Heart left ventricle (tissue), 16 donors: Measurements from ENCODE around the gene SETBP1. TPM values are rescaled to one million over a fixed set of nuclear protein-coding genes. Genes with fewer than 3 reads are reported as not detected.
A peak's percentile ranks its signal among the peaks of the same experiment; 100 is the strongest.

Source experiments
- ATAC-seq, 4 donors: fragments of 200-7000 bp; cut with Tn5 transposase; one replicate each; pipeline ENCODE4 v1.9.1; 2020 to 2022; ENCODE audit warnings: moderate library complexity in 4 of 4, mild to moderate bottlenecking in 3 of 4, moderate number of reproducible peaks in 1 of 4
- DNase-seq, 5 donors: peaks; one replicate each; pipeline ENCODE4 v3.0.0-alpha.2; 2020
- H3K27ac ChIP-seq, 12 donors: fragments of 200-600 bp; sonication (generic) in 4 of 12; one replicate each; pipeline versions ENCODE4 v1.5.0 to v1.8.0; 2016 to 2022; ENCODE audit warnings: mild to moderate bottlenecking in 2 of 12
- H3K27me3 ChIP-seq, 9 donors: fragments of 200-600 bp; sonication (generic) in 2 of 9; one replicate each; pipeline versions ENCODE4 v1.5.1 to v1.8.0; 2016 to 2022; ENCODE audit warnings: mild to moderate bottlenecking in 3 of 9
- H3K36me3 ChIP-seq, 9 donors: fragments of 200-600 bp; sonication (generic) in 2 of 9; one replicate each; pipeline versions ENCODE4 v1.5.0 to v1.8.0; 2018 to 2022; ENCODE audit warnings: mild to moderate bottlenecking in 2 of 9
- H3K4me1 ChIP-seq, 12 donors: fragments of 200-600 bp; sonication (generic) in 4 of 12; one replicate each; pipeline versions ENCODE4 v1.5.0 to v1.8.0; 2016 to 2022; ENCODE audit warnings: mild to moderate bottlenecking in 3 of 12
- H3K4me3 ChIP-seq, 12 donors: fragments of 200-600 bp; sonication (generic) in 4 of 12; one replicate each; pipeline versions ENCODE4 v1.5.0 to v1.8.0; 2017 to 2022; ENCODE audit warnings: mild to moderate bottlenecking in 9 of 12, moderate library complexity in 4 of 12
- H3K9me3 ChIP-seq, 12 donors: fragments of 200-600 bp; sonication (generic) in 4 of 12; one replicate each; pipeline versions ENCODE4 v1.5.0 to v1.8.0; 2016 to 2022; ENCODE audit warnings: mild to moderate bottlenecking in 1 of 12
- POLR2A ChIP-seq, 2 donors: fragments of 450-650 bp; IDR thresholded peaks; one replicate each; pipeline ENCODE4 v1.6.1; 2017; ENCODE audit warnings: antibody characterized with exemption in 2 of 2, mild to moderate bottlenecking in 2 of 2, moderate library complexity in 2 of 2
- WGBS, 4 donors: extraction: QIAGEN DNeasy Blood & Tissue Kit in 2 of 4; methylation state at CpG; one replicate each; pipeline versions ENCODE4 v1.1.5 to v1.1.7; 2013 to 2018; 5-methylcytosine and 5-hydroxymethylcytosine counted together
- intact Hi-C, 10 donors: fragments of 100-400 bp; cut with DNase I; formaldehyde crosslinking; loops; one replicate each; pipeline versions ENCODE4 v1.11.1 to v1.14.2; 2022
- polyA plus RNA-seq, 2 donors: library from polyadenylated mRNA; stranded (reverse); fragments of 200-250 nt; gene quantifications; one replicate each; pipeline ENCODE4 v1.2.3, GENCODE V29; 2013
- total RNA-seq, 9 donors: library from RNA; depleted of rRNA in 2 of 9; stranded (reverse); fragments of >200 nt in 2 of 9; fragmentation: NEBNext Ultra II Directional in 3 of 9; extraction: Animal tissue kit (Norgen Biotek cat#: 25700) in 3 of 9; gene quantifications; one replicate each; pipeline versions ENCODE4 v1.1.0 to v1.2.4, GENCODE V29; 2016 to 2023
- TF ChIP-seq, protein P1 (sequence below), 12 donors: fragments of 200-600 bp; sonication (generic) in 4 of 12; IDR thresholded peaks; one replicate each; pipeline versions ENCODE4 v1.5.0 to v1.8.0; 2018 to 2022; ENCODE audit warnings: antibody characterized with exemption in 12 of 12, mild to moderate bottlenecking in 5 of 12
- donor health status: ischemic (EF 13 %, LVEDD 7.1; RV severe dilation, severe dysfunction).
- donor health status: healthy with polysubstance abuse.
- donor health status: DM: no; HTN: yes; CAD: no.
- donor health status: DM: no; HTN: no; CAD: no.
- donor health status: ischemic (EF 25% LVEDD 6.9; RV normal size, moderate dysfunction).
- donor health status: ischemic (EF 25% LVEDD 5.7; RV mildly dilated, moderate dysfunction).
- donor health status: healthy.
- donor health status: DM: yes; HTN: yes; CAD: no.
- donor health status: ischemic (EF 35%, LVEDD 5.7; RV mildly dilated, moderate dysfunction).
- donor health status: nonischemic (EF 11% LVEDD 7.7; RV severe dilation, severe dysfunction).
- donor health status: DM: yes; HTN: yes; CAD: no.
- donor health status: PGD.
- donor health status: ischemic (EF 29% LVEDD 5.4; RV normal size, mild dysfunction).
- donor health status: nonischemic (EF 23%, LVEDD 6.1; RV moderate dilation, normal function).

Gene SETBP1
- total and polyA plus RNA-seq, 11 donors, result 1.2 to 10.6 (median 5.5) TPM

DNA sequence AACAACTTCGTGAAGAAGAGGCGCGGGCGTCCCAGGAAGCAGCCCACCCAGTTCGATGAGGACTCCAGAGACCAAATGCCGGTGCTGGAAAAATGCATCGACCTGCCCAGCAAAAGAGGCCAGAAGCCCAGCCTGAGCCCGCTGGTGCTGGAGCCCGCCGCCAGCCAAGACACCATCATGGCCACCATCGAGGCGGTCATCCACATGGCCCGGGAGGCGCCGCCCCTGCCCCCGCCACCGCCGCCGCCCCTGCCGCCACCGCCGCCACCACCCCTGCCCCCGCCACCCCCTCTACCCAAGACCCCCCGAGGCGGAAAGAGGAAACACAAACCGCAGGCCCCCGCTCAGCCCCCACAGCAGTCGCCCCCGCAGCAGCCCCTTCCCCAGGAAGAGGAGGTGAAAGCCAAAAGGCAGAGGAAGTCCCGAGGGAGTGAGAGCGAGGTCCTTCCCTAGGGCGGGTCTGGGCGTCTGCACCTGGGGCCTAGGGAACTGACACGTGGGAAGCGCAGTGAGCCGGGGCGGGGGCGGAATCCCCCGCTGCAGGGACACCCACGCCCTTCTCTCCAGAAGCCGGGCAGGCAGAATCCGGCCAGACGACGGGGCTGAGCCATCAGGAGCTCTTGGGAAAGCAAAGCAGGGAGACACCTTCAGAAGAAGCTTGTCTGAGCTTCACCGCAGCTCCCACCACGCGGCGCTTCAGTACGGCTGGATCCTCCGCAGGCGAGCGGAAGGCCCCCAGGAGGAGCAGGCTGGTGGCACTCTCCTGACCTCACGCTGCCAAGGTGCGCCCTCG, 382.8 kb downstream of the SETBP1 start:
- DNase-seq (no peak), ATAC-seq (no peak)
- 86 to 93% (median 92%) methylated on average over 39 to 55 of the region's 55 CpGs for WGBS, 4 donors
- peaks cover 0 to 34% (median 13%) of the 10 kb centered on the region in 12 donors for H3K4me1 ChIP-seq
- H3K27ac ChIP-seq, result no peak overlapping the region
- no peaks in the 10 kb centered on the region for H3K27me3 ChIP-seq
- TF ChIP-seq, protein P1, sequence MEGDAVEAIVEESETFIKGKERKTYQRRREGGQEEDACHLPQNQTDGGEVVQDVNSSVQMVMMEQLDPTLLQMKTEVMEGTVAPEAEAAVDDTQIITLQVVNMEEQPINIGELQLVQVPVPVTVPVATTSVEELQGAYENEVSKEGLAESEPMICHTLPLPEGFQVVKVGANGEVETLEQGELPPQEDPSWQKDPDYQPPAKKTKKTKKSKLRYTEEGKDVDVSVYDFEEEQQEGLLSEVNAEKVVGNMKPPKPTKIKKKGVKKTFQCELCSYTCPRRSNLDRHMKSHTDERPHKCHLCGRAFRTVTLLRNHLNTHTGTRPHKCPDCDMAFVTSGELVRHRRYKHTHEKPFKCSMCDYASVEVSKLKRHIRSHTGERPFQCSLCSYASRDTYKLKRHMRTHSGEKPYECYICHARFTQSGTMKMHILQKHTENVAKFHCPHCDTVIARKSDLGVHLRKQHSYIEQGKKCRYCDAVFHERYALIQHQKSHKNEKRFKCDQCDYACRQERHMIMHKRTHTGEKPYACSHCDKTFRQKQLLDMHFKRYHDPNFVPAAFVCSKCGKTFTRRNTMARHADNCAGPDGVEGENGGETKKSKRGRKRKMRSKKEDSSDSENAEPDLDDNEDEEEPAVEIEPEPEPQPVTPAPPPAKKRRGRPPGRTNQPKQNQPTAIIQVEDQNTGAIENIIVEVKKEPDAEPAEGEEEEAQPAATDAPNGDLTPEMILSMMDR (IDR thresholded peaks at IDR 0.05), result no peak
- TF ChIP-seq POLR2A (IDR thresholded peaks at IDR 0.05), result no peak
- no peak overlapping the region for H3K4me3 ChIP-seq
- H3K36me3 ChIP-seq, result peaks cover 0 to 4% (median 0%) of the 10 kb centered on the region in 9 donors
- intact Hi-C loops, result no loop called here
- H3K9me3 ChIP-seq, result no peaks in the 10 kb centered on the region

DNA sequence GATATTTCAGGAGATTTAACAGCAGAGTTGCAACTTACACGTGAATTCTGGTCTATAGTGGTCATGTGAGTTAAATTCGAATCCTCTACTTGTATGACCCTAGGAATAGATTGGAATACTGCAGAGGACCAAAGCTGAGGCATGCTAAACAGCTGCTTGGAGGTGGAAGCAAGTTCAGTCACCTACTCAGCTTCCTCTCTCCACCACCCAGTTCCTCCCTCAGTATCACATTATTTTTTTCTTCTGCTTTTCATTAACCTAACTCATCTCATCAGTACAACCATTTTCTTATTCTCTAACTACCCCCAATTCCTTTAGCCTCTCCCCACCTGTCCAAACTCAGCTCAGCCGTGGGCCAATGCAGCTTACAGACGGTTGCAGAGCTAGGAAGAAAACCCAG, 385.5 kb downstream of the SETBP1 start:
- TF ChIP-seq, protein P1 (IDR thresholded peaks at IDR 0.05), result no peak
- TF ChIP-seq POLR2A (IDR thresholded peaks at IDR 0.05), result no peak
- intact Hi-C loops, result no loop called here
- ATAC-seq, result no peak
- WGBS, 4 donors, result 84 to 93% (median 88%) methylated on average over 4 of the region's 4 CpGs
- no peak for DNase-seq
- H3K9me3 ChIP-seq, result no peaks in the 10 kb centered on the region
- peaks cover 0 to 35% (median 15%) of the 10 kb centered on the region in 12 donors for H3K4me1 ChIP-seq
- no peaks in the 10 kb centered on the region for H3K27me3 ChIP-seq
- peaks cover 0 to 4% (median 0%) of the 10 kb centered on the region in 9 donors for H3K36me3 ChIP-seq
- H3K4me3 ChIP-seq, result no peak overlapping the region
- H3K27ac ChIP-seq, result peak overlapping the region in 1 of 12 donors; percentile 19

DNA sequence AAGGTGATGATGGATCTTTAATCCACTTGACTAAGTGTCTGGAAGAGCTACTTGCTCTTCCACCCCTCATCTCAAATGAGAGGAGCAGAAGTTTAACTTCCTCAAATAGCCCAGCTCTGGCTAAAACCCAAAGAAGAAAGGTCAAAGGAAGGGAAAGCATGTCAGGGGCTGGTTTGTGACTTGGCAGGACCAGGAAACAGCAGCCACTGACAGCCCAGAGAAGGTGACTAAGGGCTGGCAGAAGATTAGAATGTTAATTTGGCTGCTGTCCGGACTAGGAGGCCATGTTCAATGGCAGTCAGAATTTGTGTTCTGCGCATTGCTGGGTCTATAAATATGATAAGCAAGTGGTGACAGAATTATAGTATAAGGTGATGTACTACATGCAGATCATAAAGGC, 386.2 kb downstream of the SETBP1 start:
- H3K4me3 ChIP-seq, result no peak overlapping the region
- intact Hi-C loops, result no loop called here
- H3K36me3 ChIP-seq, result peaks cover 0 to 4% (median 0%) of the 10 kb centered on the region in 9 donors
- ATAC-seq, result peak; percentile 94 to 98 (median 96)
- H3K9me3 ChIP-seq, result no peaks in the 10 kb centered on the region
- peaks cover 0 to 35% (median 15%) of the 10 kb centered on the region in 12 donors for H3K4me1 ChIP-seq
- TF ChIP-seq, protein P1 (IDR thresholded peaks at IDR 0.05), result no peak
- no peak for TF ChIP-seq POLR2A (IDR thresholded peaks at IDR 0.05)
- 29 to 58% (median 44%) methylated on average over 2 of the region's 2 CpGs for WGBS, 4 donors
- no peaks in the 10 kb centered on the region for H3K27me3 ChIP-seq
- DNase-seq, result peak in 4 of 5 donors; percentile 57 to 72 (median 59)
- peak overlapping the region in 2 of 12 donors; percentile 37 to 50 for H3K27ac ChIP-seq

DNA sequence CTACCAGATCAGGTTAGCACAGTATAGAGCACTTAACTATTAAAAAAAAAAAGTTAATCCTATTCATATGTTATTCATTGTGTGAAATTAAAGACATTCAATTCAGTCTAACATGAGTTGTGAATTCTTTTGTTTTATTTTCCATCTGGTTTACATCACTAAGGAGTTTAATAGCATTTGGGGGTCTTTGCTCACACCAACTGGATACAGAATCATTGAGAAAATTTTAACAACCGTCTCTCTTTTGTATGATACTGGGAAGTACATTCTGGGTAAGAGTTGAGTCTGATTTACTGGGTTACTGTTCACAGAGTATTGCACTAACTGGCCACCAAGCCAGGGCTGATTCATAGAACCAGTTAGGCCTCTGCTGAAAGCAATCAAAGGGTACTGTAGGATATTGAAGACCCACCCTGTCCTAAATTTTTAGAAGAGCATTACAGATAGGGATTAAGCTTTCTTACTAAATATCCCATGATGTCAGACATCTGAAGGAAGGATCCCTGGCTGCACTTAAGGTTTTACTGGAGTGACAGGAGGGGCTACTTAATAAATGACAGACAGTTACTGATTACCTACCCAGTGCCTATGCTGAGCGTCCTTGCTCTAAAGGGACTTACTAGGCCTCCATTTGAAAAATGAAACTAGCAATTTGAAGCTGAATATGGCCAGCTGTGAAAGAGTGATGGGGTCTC, 387.9 kb downstream of the SETBP1 start:
- H3K4me1 ChIP-seq, result peaks cover 0 to 35% (median 15%) of the 10 kb centered on the region in 12 donors
- H3K27me3 ChIP-seq, result no peaks in the 10 kb centered on the region
- no peak for TF ChIP-seq POLR2A (IDR thresholded peaks at IDR 0.05)
- TF ChIP-seq, protein P1 (IDR thresholded peaks at IDR 0.05), result no peak
- no peaks in the 10 kb centered on the region for H3K9me3 ChIP-seq
- DNase-seq, result no peak
- intact Hi-C loops, result no loop called here
- 91 to 98% (median 94%) methylated on average over 2 of the region's 2 CpGs for WGBS, 4 donors
- no peak for ATAC-seq
- no peak overlapping the region for H3K4me3 ChIP-seq
- H3K36me3 ChIP-seq, result peaks cover 0 to 3% (median 0%) of the 10 kb centered on the region in 9 donors
- no peak overlapping the region for H3K27ac ChIP-seq
